H9 (cell line): ENCODE data around the gene BCKDHB. TPM values are rescaled to one million over a fixed set of nuclear protein-coding genes. Genes with fewer than 3 reads are reported as not detected.

ENCODE experiments used
- DNase-seq: peaks from one replicate; pipeline ENCODE4 v3.0.0-alpha.2; 2017
- H2AFZ ChIP-seq: one replicate; pipeline ENCODE4 v1.6.1; 2013; ENCODE audit warnings: mild to moderate bottlenecking, low read length, control low read depth, moderate library complexity
- H2AK5ac ChIP-seq: 2 replicates; pipeline ENCODE4 v1.6.1; 2013; ENCODE audit warnings: low read length, control low read depth, mixed read lengths; ENCODE audit not compliant: insufficient read length
- H2BK120ac ChIP-seq: one replicate; pipeline ENCODE4 v1.6.1; 2013; ENCODE audit warnings: low read depth, mild to moderate bottlenecking, low read length, control low read depth, inconsistent platforms; ENCODE audit not compliant: poor library complexity, severe bottlenecking
- H2BK12ac ChIP-seq: 2 replicates; pipeline ENCODE4 v1.6.1; 2013; ENCODE audit warnings: low read length, control low read depth, mixed read lengths, low read depth; ENCODE audit not compliant: insufficient read length
- H2BK15ac ChIP-seq: 2 replicates; pipeline ENCODE4 v1.6.1; 2013; ENCODE audit warnings: low read depth, low read length, control low read depth
- H2BK20ac ChIP-seq: one replicate; pipeline ENCODE4 v1.6.1; 2013; ENCODE audit warnings: low read depth, mild to moderate bottlenecking, low read length, control low read depth, inconsistent platforms; ENCODE audit not compliant: poor library complexity, severe bottlenecking
- H2BK5ac ChIP-seq: 2 replicates; pipeline ENCODE4 v1.6.1; 2013; ENCODE audit warnings: low read length, control low read depth, mixed read lengths; ENCODE audit not compliant: insufficient read length
- H3K14ac ChIP-seq: 2 replicates; pipeline ENCODE4 v1.6.1; 2013; ENCODE audit warnings: low read length, control low read depth; ENCODE audit not compliant: insufficient read depth
- H3K18ac ChIP-seq: 2 replicates; pipeline ENCODE4 v1.6.1; 2013; ENCODE audit warnings: low read depth, mild to moderate bottlenecking, mixed read lengths, low read length, control low read depth; ENCODE audit not compliant: insufficient read length
- H3K23ac ChIP-seq: 2 replicates; pipeline ENCODE4 v1.6.1; 2013; ENCODE audit warnings: low read length, control low read depth, mixed read lengths, low read depth; ENCODE audit not compliant: insufficient read length
- H3K23me2 ChIP-seq: 2 replicates; pipeline ENCODE4 v1.6.1; 2013; ENCODE audit warnings: low read depth, mild to moderate bottlenecking, mixed read lengths, low read length, control low read depth; ENCODE audit not compliant: insufficient read length, poor library complexity, severe bottlenecking
- H3K27ac ChIP-seq: 2 replicates; pipeline ENCODE4 v1.5.1; 2013; ENCODE audit warnings: low read length, control low read depth, mixed read lengths, low read depth; ENCODE audit not compliant: insufficient read length
- H3K27me3 ChIP-seq: 2 replicates; pipeline ENCODE4 v1.6.1; 2013; ENCODE audit warnings: low read length, control low read depth, inconsistent platforms; ENCODE audit not compliant: insufficient read depth
- H3K4ac ChIP-seq: 2 replicates; pipeline ENCODE4 v1.6.1; 2013; ENCODE audit warnings: low read depth, mild to moderate bottlenecking, control low read depth, inconsistent platforms, low read length, moderate library complexity
- H3K4me1 ChIP-seq: 2 replicates; pipeline ENCODE4 v1.6.1; 2013; ENCODE audit warnings: low read length, control low read depth, inconsistent platforms; ENCODE audit not compliant: insufficient read depth
- H3K4me2 ChIP-seq: 2 replicates; pipeline ENCODE4 v1.6.1; 2013; ENCODE audit warnings: low read length, control low read depth, mixed read lengths; ENCODE audit not compliant: insufficient read length, insufficient read depth
- H3K56ac ChIP-seq: 2 replicates; pipeline ENCODE4 v1.6.1; 2013; ENCODE audit warnings: low read depth, mild to moderate bottlenecking, mixed read lengths, low read length, control low read depth; ENCODE audit not compliant: insufficient read length
- H3K79me1 ChIP-seq: 2 replicates; pipeline ENCODE4 v1.6.1; 2013; ENCODE audit warnings: low read depth, mild to moderate bottlenecking, moderate library complexity, low read length, control low read depth, inconsistent platforms; ENCODE audit not compliant: insufficient read depth, poor library complexity, severe bottlenecking
- H3K79me2 ChIP-seq: 2 replicates; pipeline ENCODE4 v1.6.1; 2013; ENCODE audit warnings: low read length, control low read depth, inconsistent platforms; ENCODE audit not compliant: insufficient read depth
- H3K9ac ChIP-seq: 2 replicates; pipeline ENCODE4 v1.6.1; 2013; ENCODE audit warnings: low read length, control low read depth, mixed read lengths; ENCODE audit not compliant: insufficient read length; ENCODE audit errors: extremely low read depth
- H3K9me3 ChIP-seq: one replicate; pipeline ENCODE4 v1.6.1; 2013; ENCODE audit warnings: low read depth, low read length, inconsistent platforms; ENCODE audit not compliant: control insufficient read depth
- H3T11ph ChIP-seq: one replicate; pipeline ENCODE4 v1.6.1; 2013; ENCODE audit warnings: mild to moderate bottlenecking, low read length, control low read depth, inconsistent platforms
- H4K20me1 ChIP-seq: one replicate; pipeline ENCODE4 v1.6.1; 2013; ENCODE audit not compliant: control insufficient read depth, insufficient read length, insufficient read depth
- H4K5ac ChIP-seq: 2 replicates; pipeline ENCODE4 v1.6.1; 2013; ENCODE audit warnings: low read depth, mild to moderate bottlenecking, mixed read lengths, low read length, control low read depth; ENCODE audit not compliant: insufficient read length
- H4K8ac ChIP-seq: replicated peaks from 2 replicates; pipeline ENCODE4 v1.6.1; 2013; ENCODE audit warnings: low read length, control low read depth, mixed read lengths, low read depth; ENCODE audit not compliant: insufficient read length
- H4K91ac ChIP-seq: 2 replicates; pipeline ENCODE4 v1.6.1; 2013; ENCODE audit warnings: low read depth, mild to moderate bottlenecking, moderate library complexity, mixed read lengths, low read length, control low read depth; ENCODE audit not compliant: insufficient read length
- H3K27ac Mint-ChIP-seq, 3 experiments: 2 replicates in 2 of 3; 3 replicates in 1 of 3; pipeline ENCODE4 v1.8.0; 2020 to 2021; ENCODE audit warnings: mixed read lengths in 3 of 3, mild to moderate bottlenecking in 1 of 3, moderate library complexity in 1 of 3
- H3K27me3 Mint-ChIP-seq: 2 replicates; pipeline ENCODE4 v1.8.0; 2021; ENCODE audit warnings: low read depth, mild to moderate bottlenecking, moderate library complexity, mixed read lengths
- H3K36me3 Mint-ChIP-seq, 3 experiments: 2 replicates in 2 of 3; 3 replicates in 1 of 3; pipeline ENCODE4 v1.8.0; 2020 to 2021; ENCODE audit warnings: low read depth in 3 of 3, mixed read lengths in 3 of 3; ENCODE audit not compliant: insufficient read depth in 1 of 3
- H3K4me1 Mint-ChIP-seq, 2 experiments: 2 replicates each; pipeline ENCODE4 v1.8.0; 2020; ENCODE audit warnings: mixed read lengths in 2 of 2
- H3K4me3 Mint-ChIP-seq, 2 experiments: 2 replicates in 1 of 2; 3 replicates in 1 of 2; pipeline ENCODE4 v1.8.0; 2020 to 2021; ENCODE audit warnings: mild to moderate bottlenecking in 2 of 2, mixed read lengths in 2 of 2, moderate library complexity in 1 of 2
- H3K9me3 Mint-ChIP-seq, 2 experiments: 2 replicates in 1 of 2; 3 replicates in 1 of 2; pipeline ENCODE4 v1.8.0; 2020; ENCODE audit warnings: mild to moderate bottlenecking in 2 of 2, mixed read lengths in 2 of 2, moderate library complexity in 1 of 2
- WGBS: extraction: QIAGEN DNeasy Blood & Tissue Kit; methylation state at CpG from one replicate; pipeline ENCODE4 v1.1.7; 2013; ENCODE audit warnings: missing lambda C conversion rate, low lambda C conversion rate, mixed read lengths; ENCODE audit not compliant: insufficient read length; ENCODE audit errors: extremely low coverage; 5-methylcytosine and 5-hydroxymethylcytosine counted together
- total RNA-seq: library from RNA; stranded (reverse); gene quantifications from 2 replicates; pipeline ENCODE4 v1.2.1, GENCODE V29; 2021
- TF ChIP-seq, protein P1 (sequence below): fragments of 200-600 bp; sonication (generic); conservative IDR thresholded peaks from 3 replicates; pipeline ENCODE4 v1.8.0; 2021; ENCODE audit warnings: antibody characterized with exemption, mild to moderate bottlenecking

BCKDHB gene
- total RNA-seq, 1 experiment from 2014 or later: 26.6 TPM

GRCh38 chr6:80174900-80175572 lies 68.6 kb downstream of the BCKDHB start:
- H3K9ac ChIP-seq: no peak overlapping the region
- no CpG with 5 or more reads among the region's 3 CpGs for WGBS

More at GRCh38 chr6:80174900-80175572, 68.6 kb downstream of the BCKDHB start:
- Histone ChIP-seq H4K5ac (no peak overlapping the region), H3K27me3 (no peaks in the 10 kb centered on the region), H3K27ac (no peak overlapping the region), H2BK20ac (no peak overlapping the region), H3K23ac (no peak overlapping the region), H4K91ac (no peak overlapping the region), H3K4me1 (no peaks in the 10 kb centered on the region), H3K18ac (no peak overlapping the region), H3K79me1 (no peaks in the 10 kb centered on the region), H3T11ph (no peak overlapping the region), H3K56ac (no peak overlapping the region), H3K4ac (no peak overlapping the region), H2BK15ac (no peak overlapping the region), H3K9me3 (no peaks in the 10 kb centered on the region), H3K4me2 (no peak overlapping the region), H2AK5ac (no peak overlapping the region), H2AFZ (no peak overlapping the region), H4K8ac (no peak overlapping the region), H2BK5ac (no peak overlapping the region), H3K79me2 (no peaks in the 10 kb centered on the region), H4K20me1 (no peaks in the 10 kb centered on the region), H2BK120ac (no peak overlapping the region), H3K23me2 (no peaks in the 10 kb centered on the region), H2BK12ac (no peak overlapping the region), H3K14ac (no peak overlapping the region)
- Mint-ChIP-seq H3K4me3 (no peak overlapping the region), H3K36me3 (peaks cover 0 to 4% (median 3%) of the 10 kb centered on the region in 3 experiments; a peak in 5 of 7 replicates), H3K4me1 (no peaks in the 10 kb centered on the region), H3K27ac (no peak overlapping the region), H3K9me3 (no peaks in the 10 kb centered on the region), H3K27me3 (no peaks in the 10 kb centered on the region)
- no peak for DNase-seq
- TF ChIP-seq, protein P1, sequence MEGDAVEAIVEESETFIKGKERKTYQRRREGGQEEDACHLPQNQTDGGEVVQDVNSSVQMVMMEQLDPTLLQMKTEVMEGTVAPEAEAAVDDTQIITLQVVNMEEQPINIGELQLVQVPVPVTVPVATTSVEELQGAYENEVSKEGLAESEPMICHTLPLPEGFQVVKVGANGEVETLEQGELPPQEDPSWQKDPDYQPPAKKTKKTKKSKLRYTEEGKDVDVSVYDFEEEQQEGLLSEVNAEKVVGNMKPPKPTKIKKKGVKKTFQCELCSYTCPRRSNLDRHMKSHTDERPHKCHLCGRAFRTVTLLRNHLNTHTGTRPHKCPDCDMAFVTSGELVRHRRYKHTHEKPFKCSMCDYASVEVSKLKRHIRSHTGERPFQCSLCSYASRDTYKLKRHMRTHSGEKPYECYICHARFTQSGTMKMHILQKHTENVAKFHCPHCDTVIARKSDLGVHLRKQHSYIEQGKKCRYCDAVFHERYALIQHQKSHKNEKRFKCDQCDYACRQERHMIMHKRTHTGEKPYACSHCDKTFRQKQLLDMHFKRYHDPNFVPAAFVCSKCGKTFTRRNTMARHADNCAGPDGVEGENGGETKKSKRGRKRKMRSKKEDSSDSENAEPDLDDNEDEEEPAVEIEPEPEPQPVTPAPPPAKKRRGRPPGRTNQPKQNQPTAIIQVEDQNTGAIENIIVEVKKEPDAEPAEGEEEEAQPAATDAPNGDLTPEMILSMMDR: no peak
